HEK293 (cell line): Measurements from ENCODE around the gene AKR1A1.
A peak's percentile ranks its signal among the peaks of the same experiment; 100 is the strongest.

Source experiments
- CTCF ChIA-PET: fragments of 350-600 bp; formaldehyde crosslinking; extraction: SDS; loops from one replicate; lab custom pipeline; 2021; ENCODE audit warnings: antibody characterized with exemption; lab: Yijun Ruan, JAX
- POLR2A ChIA-PET: fragments of 300-600 bp; formaldehyde crosslinking; extraction: SDS; loops from one replicate; lab custom pipeline; 2020; ENCODE audit warnings: antibody characterized with exemption, inconsistent platforms; lab: Yijun Ruan, JAX
- H3K27ac ChIP-seq: fragments of 200-500 bp; sonication (Bioruptor generic); 2 replicates; pipeline ENCODE4 v1.5.1; 2014; ENCODE audit warnings: low read depth, low read length, control low read depth, inconsistent platforms; ENCODE audit errors: extremely low read depth
- H3K36me3 ChIP-seq, 2 experiments: fragments of 200-500 bp in 1 of 2; sonication (Bioruptor generic) in 1 of 2; 1 replicate in 1 of 2; 2 replicates in 1 of 2; pipeline ENCODE4 v1.5.1; 2014 to 2017; ENCODE audit warnings: inconsistent platforms in 2 of 2, low read length in 2 of 2; ENCODE audit not compliant: control insufficient read depth in 2 of 2, insufficient read depth in 1 of 2
- H3K4me1 ChIP-seq: fragments of 200-500 bp; sonication (Bioruptor generic); 2 replicates; pipeline ENCODE4 v1.5.1; 2014; ENCODE audit warnings: mild to moderate bottlenecking, low read length, inconsistent platforms; ENCODE audit not compliant: control insufficient read depth, insufficient read depth
- H3K4me3 ChIP-seq: 2 replicates; pipeline ENCODE4 v1.5.1; 2011; ENCODE audit warnings: low read depth, mild to moderate bottlenecking, control low read depth, low read length, moderate library complexity
- H3K9me3 ChIP-seq: fragments of 200-500 bp; sonication (Bioruptor generic); 2 replicates; pipeline ENCODE4 v1.5.1; 2014; ENCODE audit warnings: low read depth, low read length, inconsistent platforms; ENCODE audit not compliant: control insufficient read depth, insufficient read depth
- PRDM1 ChIP-seq: fragments of 450-650 bp; formaldehyde crosslinking; IDR thresholded peaks from 2 replicates; pipeline ENCODE4; 2016; ENCODE audit warnings: missing biosample characterization, missing genetic modification characterization
- RBAK ChIP-seq: fragments of 450-650 bp; formaldehyde crosslinking; IDR thresholded peaks from 2 replicates; pipeline ENCODE4 v1.5.1; 2016; ENCODE audit warnings: missing biosample characterization, missing genetic modification characterization
- YY2 ChIP-seq: fragments of 450-650 bp; formaldehyde crosslinking; IDR thresholded peaks from 2 replicates; pipeline ENCODE4 v1.5.1; 2016; ENCODE audit warnings: missing biosample characterization, missing genetic modification characterization
- ZBTB21 ChIP-seq: fragments of 450-650 bp; formaldehyde crosslinking; IDR thresholded peaks from 2 replicates; pipeline ENCODE4 v1.5.1; 2017; ENCODE audit warnings: missing biosample characterization, missing genetic modification characterization
- ZBTB44 ChIP-seq: fragments of 450-650 bp; IDR thresholded peaks from 2 replicates; pipeline ENCODE4 v1.5.1; 2018; ENCODE audit warnings: missing biosample characterization, mild to moderate bottlenecking, missing genetic modification characterization
- ZFP69B ChIP-seq: fragments of 450-650 bp; formaldehyde crosslinking; IDR thresholded peaks from 2 replicates; pipeline ENCODE4 v1.5.1; 2016; ENCODE audit warnings: missing biosample characterization, missing genetic modification characterization
- ZNF10 ChIP-seq: fragments of 450-650 bp; formaldehyde crosslinking; IDR thresholded peaks from 2 replicates; pipeline ENCODE4 v1.5.1; 2017; ENCODE audit warnings: missing biosample characterization, missing genetic modification characterization
- ZNF121 ChIP-seq: fragments of 450-650 bp; formaldehyde crosslinking; IDR thresholded peaks from 2 replicates; pipeline ENCODE4 v1.5.1; 2016; ENCODE audit warnings: missing biosample characterization, missing genetic modification characterization
- ZNF157 ChIP-seq: fragments of 450-650 bp; formaldehyde crosslinking; IDR thresholded peaks from 2 replicates; pipeline ENCODE4 v1.5.1; 2016; ENCODE audit warnings: missing biosample characterization, missing genetic modification characterization
- ZNF221 ChIP-seq: fragments of 450-650 bp; formaldehyde crosslinking; IDR thresholded peaks from 2 replicates; pipeline ENCODE4 v1.5.1; 2017; ENCODE audit warnings: missing biosample characterization, missing genetic modification characterization, borderline replicate concordance
- ZNF248 ChIP-seq: fragments of 450-650 bp; formaldehyde crosslinking; IDR thresholded peaks from 2 replicates; pipeline ENCODE4 v1.5.1; 2017; ENCODE audit warnings: missing biosample characterization, missing genetic modification characterization
- ZNF362 ChIP-seq: fragments of 450-650 bp; formaldehyde crosslinking; IDR thresholded peaks from 2 replicates; pipeline ENCODE4 v1.5.1; 2016; ENCODE audit warnings: missing biosample characterization, missing genetic modification characterization
- ZNF530 ChIP-seq: fragments of 450-650 bp; formaldehyde crosslinking; IDR thresholded peaks from 2 replicates; pipeline ENCODE4 v1.5.1; 2016; ENCODE audit warnings: low read depth, missing biosample characterization, missing genetic modification characterization
- ZNF548 ChIP-seq: fragments of 450-650 bp; formaldehyde crosslinking; IDR thresholded peaks from 2 replicates; pipeline ENCODE4 v1.5.1; 2016; ENCODE audit warnings: missing biosample characterization, missing genetic modification characterization
- ZNF561 ChIP-seq: fragments of 450-650 bp; IDR thresholded peaks from 2 replicates; pipeline ENCODE4 v1.5.1; 2018; ENCODE audit warnings: missing biosample characterization, missing genetic modification characterization, borderline replicate concordance
- ZNF600 ChIP-seq: fragments of 450-650 bp; formaldehyde crosslinking; IDR thresholded peaks from 2 replicates; pipeline ENCODE4 v1.5.1; 2016; ENCODE audit warnings: missing biosample characterization, missing genetic modification characterization
- ZNF645 ChIP-seq: fragments of 450-650 bp; formaldehyde crosslinking; IDR thresholded peaks from 2 replicates; pipeline ENCODE4; 2016; ENCODE audit warnings: missing biosample characterization, missing genetic modification characterization
- ZNF654 ChIP-seq: fragments of 450-650 bp; formaldehyde crosslinking; IDR thresholded peaks from 2 replicates; pipeline ENCODE4 v1.5.1; 2016; ENCODE audit warnings: low read depth, missing biosample characterization, missing genetic modification characterization
- ZNF776 ChIP-seq: fragments of 450-650 bp; formaldehyde crosslinking; IDR thresholded peaks from 2 replicates; pipeline ENCODE4 v1.5.0; 2017; ENCODE audit warnings: missing biosample characterization, missing genetic modification characterization, borderline replicate concordance
- TF ChIP-seq, protein P1 (sequence below): fragments of 450-650 bp; formaldehyde crosslinking; IDR thresholded peaks from 2 replicates; pipeline ENCODE4 v1.5.1; 2017; ENCODE audit warnings: missing biosample characterization, missing genetic modification characterization
- TF ChIP-seq, protein P2 (sequence below): fragments of 450-650 bp; formaldehyde crosslinking; IDR thresholded peaks from 2 replicates; pipeline ENCODE4 v1.5.1; 2016; ENCODE audit warnings: missing biosample characterization, missing genetic modification characterization

The AKR1A1 gene

DNA sequence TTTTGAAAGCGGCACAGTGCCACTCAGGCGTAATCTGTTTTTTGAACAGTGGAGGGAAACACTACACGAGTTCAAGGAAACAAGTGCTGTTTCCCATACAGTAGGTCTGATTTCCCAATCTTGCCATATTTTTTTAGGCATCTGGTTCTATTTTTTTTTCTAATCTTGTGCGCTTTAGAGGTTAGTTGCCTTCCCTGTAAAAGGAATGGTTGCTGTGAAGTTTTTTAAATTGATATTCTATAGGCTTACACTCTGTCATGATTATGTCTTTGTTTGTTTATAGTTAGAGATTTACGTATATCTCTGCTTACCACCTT is 34.4 kb downstream of the AKR1A1 start (continued):
- TF ChIP-seq ZNF645 (tag by site-specific recombination), result no peak
- TF ChIP-seq RBAK (tag by site-specific recombination), result no peak
- no peak for TF ChIP-seq ZNF548 (tag by site-specific recombination)
- TF ChIP-seq YY2 (tag by site-specific recombination), result no peak
- 0 out of 2 replicates have a peak, but pooled peaks have one; percentile 11 for TF ChIP-seq ZNF362 (tag by site-specific recombination)
- TF ChIP-seq ZBTB21 (tag by site-specific recombination), result no peak
- no peak for TF ChIP-seq ZNF248 (tag by site-specific recombination)
- TF ChIP-seq ZNF561, result 0 out of 2 replicates have a peak, but pooled peaks have one; percentile 2
- no peak for TF ChIP-seq ZNF121 (tag by site-specific recombination)
- no peak for TF ChIP-seq ZNF10 (tag by site-specific recombination)
- no peak for TF ChIP-seq ZFP69B (tag by site-specific recombination)
- TF ChIP-seq, protein P1, sequence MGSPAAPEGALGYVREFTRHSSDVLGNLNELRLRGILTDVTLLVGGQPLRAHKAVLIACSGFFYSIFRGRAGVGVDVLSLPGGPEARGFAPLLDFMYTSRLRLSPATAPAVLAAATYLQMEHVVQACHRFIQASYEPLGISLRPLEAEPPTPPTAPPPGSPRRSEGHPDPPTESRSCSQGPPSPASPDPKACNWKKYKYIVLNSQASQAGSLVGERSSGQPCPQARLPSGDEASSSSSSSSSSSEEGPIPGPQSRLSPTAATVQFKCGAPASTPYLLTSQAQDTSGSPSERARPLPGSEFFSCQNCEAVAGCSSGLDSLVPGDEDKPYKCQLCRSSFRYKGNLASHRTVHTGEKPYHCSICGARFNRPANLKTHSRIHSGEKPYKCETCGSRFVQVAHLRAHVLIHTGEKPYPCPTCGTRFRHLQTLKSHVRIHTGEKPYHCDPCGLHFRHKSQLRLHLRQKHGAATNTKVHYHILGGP, result no peak
- no peak for TF ChIP-seq ZNF221 (tag by site-specific recombination)
- TF ChIP-seq ZNF776, result no peak
- no peak for TF ChIP-seq ZBTB44 (tag by site-specific recombination)
- TF ChIP-seq ZNF654 (tag by site-specific recombination), result no peak
- no peak for TF ChIP-seq ZNF157 (tag by site-specific recombination)
- TF ChIP-seq, protein P2, sequence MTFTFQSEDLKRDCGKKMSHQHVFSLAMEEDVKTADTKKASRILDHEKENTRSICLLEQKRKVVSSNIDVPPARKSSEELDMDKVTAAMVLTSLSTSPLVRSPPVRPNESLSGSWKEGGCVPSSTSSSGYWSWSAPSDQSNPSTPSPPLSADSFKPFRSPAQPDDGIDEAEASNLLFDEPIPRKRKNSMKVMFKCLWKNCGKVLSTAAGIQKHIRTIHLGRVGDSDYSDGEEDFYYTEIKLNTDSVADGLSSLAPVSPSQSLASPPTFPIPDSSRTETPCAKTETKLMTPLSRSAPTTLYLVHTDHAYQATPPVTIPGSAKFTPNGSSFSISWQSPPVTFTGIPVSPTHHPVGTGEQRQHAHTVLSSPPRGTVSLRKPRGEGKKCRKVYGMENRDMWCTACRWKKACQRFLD (tag by site-specific recombination), result no peak

DNA sequence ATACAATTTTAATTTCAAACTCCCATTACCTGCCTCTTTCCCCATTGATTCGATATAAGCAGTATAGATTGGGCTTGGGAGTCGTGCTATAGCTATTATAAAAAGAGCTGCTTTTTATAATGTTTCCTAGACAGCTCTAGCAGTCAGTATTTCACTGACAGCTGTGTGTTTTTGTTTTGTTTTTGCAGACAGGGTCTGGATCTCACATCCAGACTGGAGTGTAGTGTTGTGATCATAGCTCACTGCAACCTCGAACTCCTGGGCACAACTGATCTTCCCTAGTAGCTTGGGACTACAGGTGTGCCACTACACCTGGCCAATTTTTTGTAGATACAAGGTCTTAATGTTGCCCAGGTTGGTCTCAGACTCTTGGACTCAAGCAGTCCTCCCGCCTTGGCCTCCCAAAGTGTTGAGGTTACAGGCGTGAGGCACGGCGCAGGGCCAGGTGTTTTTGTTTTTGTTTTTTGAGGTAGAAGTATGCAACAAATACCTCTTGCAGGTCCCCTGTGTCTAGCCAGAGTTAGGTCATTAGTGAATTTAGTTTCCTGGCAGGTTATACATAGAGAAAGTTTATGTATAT is 35.0 kb downstream of the AKR1A1 start:
- Histone ChIP-seq H3K9me3 (no peaks in the 10 kb centered on the region), H3K27ac (no peak overlapping the region), H3K36me3 (peaks cover 0 to 24% of the 10 kb centered on the region in 2 experiments; a peak in 2 of 3 replicates), H3K4me3 (peak overlapping the region; percentile 79), H3K4me1 (no peaks in the 10 kb centered on the region)
- ChIA-PET CTCF (interaction anchor here (0.6 to 9.6 kb wide), 3 partner anchors 10 to 73 kb away, joined by 4 to 71 read pairs (median 5); no protein-coding TSS in a partner anchor), POLR2A (interaction anchor here (0.6 to 3.2 kb wide), 13 partner anchors 8 to 294 kb away, joined by 3 to 56 read pairs (median 4); partner anchors contain the start of genes AKR1A1, GPBP1L1, MUTYH and PRDX1)
- TF ChIP-seq ZNF600 (tag by site-specific recombination) (peak; percentile 55; the same call in 1 of the 2 replicates), PRDM1 (tag by site-specific recombination) (0 out of 2 replicates have a peak, but pooled peaks have one; percentile 35), ZNF530 (tag by site-specific recombination) (no peak)
